DMS153 (cell line): Measurements from ENCODE around the gene TMEM156.

Source experiments
- DNase-seq: peaks from one replicate; lab custom pipeline; 2025; lab: John Stamatoyannopoulos, UW

The TMEM156 gene

DNA sequence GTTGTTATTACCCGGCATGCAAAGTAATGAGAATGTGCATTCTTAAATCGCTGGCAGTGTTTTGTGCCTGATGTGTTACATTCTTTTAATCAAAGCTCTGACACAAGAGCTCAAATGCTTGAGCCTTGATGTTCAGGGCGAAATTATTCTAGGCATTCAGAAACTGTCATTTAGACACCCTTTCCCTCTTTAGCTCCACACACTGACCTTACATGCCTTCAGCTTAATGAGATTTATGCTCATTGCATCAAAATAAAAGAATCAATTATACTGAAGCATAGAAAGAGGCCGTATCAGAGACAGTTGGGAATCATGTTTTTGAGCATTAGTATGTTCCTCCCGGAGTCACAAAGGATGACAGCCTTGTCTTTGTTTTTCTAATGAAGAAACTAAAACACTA, 107.9 kb downstream of the TMEM156 start:
- DNase-seq = no peak

DNA sequence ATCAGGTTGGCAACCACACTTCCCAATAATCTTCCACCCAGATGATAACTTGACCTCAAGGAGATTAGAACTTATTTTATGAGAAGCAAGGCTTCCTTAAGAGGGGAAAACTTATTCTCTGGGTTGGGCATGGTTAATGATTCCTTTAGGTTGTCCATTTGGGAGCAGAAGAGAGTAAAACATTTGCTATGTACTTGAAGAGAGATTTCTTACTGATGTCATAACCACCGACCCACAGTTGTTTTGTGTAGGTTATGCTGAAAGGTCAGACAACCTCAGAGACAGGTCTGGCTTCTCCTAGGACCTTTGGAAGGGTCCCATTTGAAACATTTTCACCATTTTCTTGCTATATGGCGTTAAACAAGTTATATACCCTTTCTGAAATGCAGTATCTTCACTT, 108.5 kb downstream of the TMEM156 start:
- no peak for DNase-seq

DNA sequence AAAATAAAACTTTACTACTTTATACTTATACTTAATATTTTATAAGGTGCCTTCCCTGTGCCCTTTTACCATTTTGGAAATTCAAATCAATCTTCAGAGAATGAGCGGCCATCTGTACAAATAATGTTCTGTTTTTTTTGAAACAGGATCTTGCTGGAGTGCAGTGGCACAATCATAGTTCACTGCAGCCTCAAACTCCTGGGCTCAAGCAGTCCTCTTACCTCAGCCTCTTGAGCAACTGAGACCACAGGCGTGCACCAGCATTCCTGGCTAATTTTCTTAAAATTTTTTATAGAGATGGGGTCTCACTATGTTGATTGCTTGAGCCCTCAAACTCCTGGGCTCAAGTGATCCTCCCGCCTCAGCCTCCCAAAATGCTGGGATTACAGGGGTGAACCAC, 111.1 kb downstream of the TMEM156 start:
- DNase-seq = no peak

DNA sequence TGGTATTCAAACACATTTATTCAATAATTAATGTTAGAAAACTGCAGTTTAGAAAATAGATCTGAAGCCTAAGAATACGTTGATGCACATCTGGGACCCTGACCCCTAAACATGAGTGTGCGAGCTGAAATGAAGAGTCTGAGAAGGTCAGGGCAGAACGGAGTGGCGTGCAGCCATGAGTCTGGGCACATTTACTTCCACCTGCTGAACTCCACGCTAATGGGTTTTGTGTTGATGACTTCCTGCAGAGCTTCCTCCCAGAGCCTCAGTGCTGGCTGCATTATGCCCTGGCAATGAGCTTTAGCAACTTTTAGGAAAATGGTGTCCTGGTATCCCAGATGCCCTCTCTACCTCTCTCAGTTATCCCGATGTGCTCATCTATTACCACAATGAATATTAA, 111.5 kb downstream of the TMEM156 start:
- DNase-seq = no peak

DNA sequence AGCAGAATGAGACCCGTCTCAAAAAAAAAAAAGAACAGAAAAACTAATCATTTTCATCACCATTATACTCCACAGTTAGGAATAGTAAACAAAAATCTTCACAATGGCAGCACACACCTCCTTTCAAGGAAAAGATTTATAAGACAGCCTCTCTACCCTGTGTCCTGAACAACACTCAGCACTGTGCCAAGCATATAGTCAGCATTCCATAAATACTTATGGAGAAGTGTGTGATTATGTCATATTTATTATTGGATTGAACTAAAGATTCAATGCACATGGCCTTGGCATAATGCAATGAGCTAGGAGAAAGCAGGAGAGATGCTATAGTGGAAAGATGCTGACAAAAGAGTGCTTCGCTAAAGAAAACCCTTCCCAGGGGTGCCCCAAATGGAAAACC, 112.0 kb downstream of the TMEM156 start:
- no peak for DNase-seq

DNA sequence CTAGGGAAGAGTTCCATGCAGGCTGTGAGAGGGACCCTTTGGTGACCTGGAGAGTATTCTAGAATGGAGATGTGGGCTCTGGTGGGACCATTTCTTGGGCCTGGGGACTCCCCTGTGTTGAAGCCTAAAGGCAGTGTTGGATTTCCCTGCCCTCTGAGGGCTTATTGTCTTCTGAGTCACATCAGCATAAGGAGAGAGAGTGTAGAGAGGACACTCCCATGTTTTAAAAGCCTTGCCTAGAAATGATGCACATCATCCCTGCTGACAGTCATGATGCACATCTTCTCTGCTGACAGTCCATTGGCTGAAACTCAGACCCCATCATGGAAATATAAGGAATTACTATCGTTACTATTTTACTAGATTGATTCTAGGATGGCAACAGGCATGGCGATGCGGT, 112.7 kb downstream of the TMEM156 start:
- no peak for DNase-seq

DNA sequence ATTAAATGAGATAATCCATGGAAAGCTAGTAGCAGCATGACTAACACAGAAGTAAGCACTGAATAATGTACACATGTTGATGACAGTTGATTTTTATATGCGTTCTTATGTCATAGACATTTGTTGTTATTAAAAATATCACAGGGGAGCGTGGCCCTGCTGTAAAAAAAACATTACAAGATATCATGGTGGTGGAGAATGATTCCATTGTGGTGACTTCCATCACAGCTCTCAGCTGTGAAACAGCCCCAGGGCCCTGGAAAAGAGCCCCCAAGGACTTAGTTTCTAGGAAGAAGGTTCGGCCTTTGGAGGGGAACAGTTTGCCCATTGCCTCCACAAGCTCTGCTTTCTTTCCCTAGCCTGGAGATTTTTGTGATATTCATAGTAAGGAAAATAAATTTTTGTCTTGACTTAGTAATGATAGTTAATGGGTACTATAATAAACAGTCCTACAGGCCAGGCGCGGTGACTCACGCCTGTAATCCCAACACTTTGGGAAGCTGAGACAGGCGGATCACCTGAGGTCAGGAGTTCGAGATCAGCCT, 114.7 kb downstream of the TMEM156 start:
- no peak for DNase-seq
